Upper lobe of left lung (tissue), 4 donors: ENCODE data around the gene TC2N.

Source experiments
- CTCF ChIP-seq, 6 experiments: fragments of 450-650 bp in 4 of 6; fragments of 200-600 bp in 2 of 6; sonication (generic) in 2 of 6; IDR thresholded peaks; one replicate each; pipeline ENCODE4 v1.5.1; 2016 to 2019; ENCODE audit warnings: antibody characterized with exemption in 6 of 6
- EP300 ChIP-seq, 4 donors: sonication (generic); formaldehyde crosslinking; IDR thresholded peaks; one replicate each; pipeline ENCODE4 v1.5.1; 2017; ENCODE audit warnings: antibody characterized with exemption in 4 of 4, control low read depth in 2 of 4
- POLR2A ChIP-seq, 4 donors: fragments of 450-650 bp; IDR thresholded peaks; one replicate each; pipeline ENCODE4 v1.5.1; 2016 to 2017; ENCODE audit warnings: antibody characterized with exemption in 4 of 4, mild to moderate bottlenecking in 2 of 4
- POLR2AphosphoS5 ChIP-seq, 2 donors: sonication (generic); formaldehyde crosslinking; IDR thresholded peaks; one replicate each; pipeline ENCODE4 v1.5.1; 2017; ENCODE audit warnings: antibody characterized with exemption in 2 of 2

DNA sequence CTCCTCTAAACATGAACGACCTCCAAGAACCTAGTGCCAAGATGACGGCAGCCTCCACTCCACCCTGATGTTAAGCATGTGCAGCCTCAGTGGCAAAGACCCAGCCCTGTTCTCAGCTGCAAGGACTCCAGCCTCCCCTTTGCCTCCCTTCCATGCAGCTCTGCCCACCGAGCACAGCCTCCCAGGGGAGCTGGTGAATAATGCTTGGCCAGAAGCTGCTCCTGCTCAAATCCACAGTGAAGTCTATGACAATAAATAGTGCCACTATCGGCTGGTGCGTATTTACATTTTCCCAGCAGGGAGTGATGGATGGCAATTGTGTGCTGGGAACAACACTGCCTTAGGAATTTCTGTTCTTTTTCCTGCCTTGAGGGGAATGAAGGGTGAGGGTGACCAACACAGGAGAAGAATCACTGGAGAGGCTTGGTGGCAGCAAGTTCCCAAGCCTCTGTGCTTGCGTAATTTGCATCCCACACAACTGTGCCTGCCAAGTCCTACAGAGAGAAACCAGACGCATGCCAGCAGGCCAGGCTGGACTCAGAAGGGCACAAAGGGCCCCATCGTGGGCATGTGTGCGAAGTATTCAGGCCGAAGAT, 29.9 kb upstream of the TC2N start:
- no peak for TF ChIP-seq CTCF (IDR thresholded peaks at IDR 0.05)
- peak in 1 of 2 donors; percentile 69 for TF ChIP-seq POLR2AphosphoS5 (IDR thresholded peaks at IDR 0.05)
- no peak for TF ChIP-seq POLR2A (IDR thresholded peaks at IDR 0.05)
- TF ChIP-seq EP300 (IDR thresholded peaks at IDR 0.05) = peak in 2 of 4 donors; percentile 18 to 39
